Fibroblast of mammary gland (primary cell): ENCODE results near the gene SULT6B1.
"Not testable (repeated sequence)": the region's sequence is repeated elsewhere in the genome, so short reads cannot be mapped to it uniquely, and the experiment has no call there.

ENCODE experiments used
- DNase-seq: peaks from one replicate; pipeline ENCODE4 v3.0.0-alpha.2; 2010; ENCODE audit warnings: low read depth
- H3K4me3 ChIP-seq: 2 replicates; pipeline ENCODE4 v1.5.1; 2011; ENCODE audit warnings: low read depth, mild to moderate bottlenecking, low read length, moderate library complexity; ENCODE audit not compliant: control insufficient read depth
- CTCF ChIP-seq: conservative IDR thresholded peaks from 2 replicates; pipeline ENCODE4 v1.5.1; 2011; ENCODE audit warnings: low read depth, low read length, inconsistent platforms; ENCODE audit not compliant: control insufficient read depth, insufficient read depth

SULT6B1 gene

GRCh38 chr2:37224063-37224462 is 35.6 kb upstream of the SULT6B1 start:
- TF ChIP-seq CTCF = no peak
- H3K4me3 ChIP-seq = no peak overlapping the region
- DNase-seq = no peak

- no peak for TF ChIP-seq CTCF
- no peak overlapping the region for H3K4me3 ChIP-seq
- no peak for DNase-seq
Observed at GRCh38 chr2:37223131-37223530, 34.7 kb upstream of the SULT6B1 start.

- TF ChIP-seq CTCF = no peak
- no peak overlapping the region for H3K4me3 ChIP-seq
- DNase-seq = no peak
Observed at GRCh38 chr2:37219046-37219445, 30.6 kb upstream of the SULT6B1 start.

GRCh38 chr2:37215250-37215649 is 26.8 kb upstream of the SULT6B1 start:
- no peak for TF ChIP-seq CTCF
- peak; percentile 8 for DNase-seq
- H3K4me3 ChIP-seq = no peak overlapping the region

- no peak overlapping the region for H3K4me3 ChIP-seq
- no peak for DNase-seq
- TF ChIP-seq CTCF = no peak
Observed at GRCh38 chr2:37211939-37212338, 23.5 kb upstream of the SULT6B1 start.

- H3K4me3 ChIP-seq = no peak overlapping the region
- no peak for DNase-seq
- TF ChIP-seq CTCF = no peak
Observed at GRCh38 chr2:37211212-37211611, 22.7 kb upstream of the SULT6B1 start.

GRCh38 chr2:37206760-37207159 is 18.3 kb upstream of the SULT6B1 start:
- DNase-seq, H3K4me3 ChIP-seq: not testable (repeated sequence)
